Keratinocyte (primary cell): Measurements from ENCODE around the gene BBS7. TPM values are rescaled to one million over a fixed set of nuclear protein-coding genes. Genes with fewer than 3 reads are reported as not detected.

ENCODE experiments used
- DNase-seq: peaks from one replicate; pipeline ENCODE4 v3.0.0-alpha.2; 2011; ENCODE audit warnings: low read depth, missing footprints, low spot score
- FAIRE-seq: peaks from 2 replicates; lab custom pipeline; 2011; peaks lifted over from hg19 to GRCh38; lab: Jason Lieb, UNC
- H2AFZ ChIP-seq: 2 replicates; pipeline ENCODE4 v1.6.0; 2012; ENCODE audit warnings: low read length, control low read depth, inconsistent platforms; ENCODE audit not compliant: control insufficient read depth
- H3K27ac ChIP-seq: 2 replicates; pipeline ENCODE4 v1.5.1; 2011; ENCODE audit warnings: low read length; ENCODE audit not compliant: control insufficient read depth, insufficient read depth
- H3K27me3 ChIP-seq: 3 replicates; pipeline ENCODE4 v1.6.0; 2011; ENCODE audit warnings: low read length; ENCODE audit not compliant: control insufficient read depth, insufficient read depth; ENCODE audit errors: extremely low read depth
- H3K36me3 ChIP-seq, 2 experiments: 2 replicates in 1 of 2; 3 replicates in 1 of 2; pipeline ENCODE4 v1.5.1; 2011; ENCODE audit warnings: low read length in 2 of 2, mild to moderate bottlenecking in 1 of 2; ENCODE audit not compliant: control insufficient read depth in 2 of 2, insufficient read depth in 2 of 2; ENCODE audit errors: extremely low read depth in 1 of 2
- H3K4me1 ChIP-seq: 3 replicates; pipeline ENCODE4 v1.5.1; 2011; ENCODE audit warnings: low read length; ENCODE audit not compliant: control insufficient read depth, insufficient read depth; ENCODE audit errors: extremely low read depth
- H3K4me2 ChIP-seq: 3 replicates; pipeline ENCODE4 v1.6.0; 2011; ENCODE audit warnings: low read depth, low read length; ENCODE audit not compliant: control insufficient read depth, insufficient read depth; ENCODE audit errors: extremely low read depth
- H3K4me3 ChIP-seq, 3 experiments: fragments of 200-600 bp in 1 of 3; sonication (generic) in 1 of 3; 2 replicates in 2 of 3; 3 replicates in 1 of 3; pipeline ENCODE4 v1.5.1; 2011 to 2016; ENCODE audit warnings: low read length in 3 of 3, mild to moderate bottlenecking in 3 of 3, control low read depth in 2 of 3, inconsistent platforms in 1 of 3, low read depth in 1 of 3, mixed read lengths in 1 of 3, mixed run types in 1 of 3, moderate library complexity in 1 of 3; ENCODE audit not compliant: control insufficient read depth in 2 of 3, insufficient read depth in 2 of 3; ENCODE audit errors: extremely low read depth in 1 of 3
- H3K79me2 ChIP-seq: 2 replicates; pipeline ENCODE4 v1.6.0; 2012; ENCODE audit warnings: low read length; ENCODE audit not compliant: control insufficient read depth, insufficient read depth
- H3K9ac ChIP-seq: 3 replicates; pipeline ENCODE4 v1.6.0; 2011; ENCODE audit warnings: low read length; ENCODE audit not compliant: control insufficient read depth, insufficient read depth; ENCODE audit errors: extremely low read depth
- H3K9me1 ChIP-seq: 3 replicates; pipeline ENCODE4 v1.6.0; 2011; ENCODE audit warnings: low read length; ENCODE audit not compliant: control insufficient read depth, insufficient read depth; ENCODE audit errors: extremely low read depth
- H3K9me3 ChIP-seq: 2 replicates; pipeline ENCODE4 v1.5.1; 2012; ENCODE audit warnings: low read depth, low read length; ENCODE audit not compliant: control insufficient read depth
- H4K20me1 ChIP-seq: 3 replicates; pipeline ENCODE4 v1.6.0; 2011; ENCODE audit warnings: low read length; ENCODE audit not compliant: control insufficient read depth, insufficient read depth; ENCODE audit errors: extremely low read depth
- EZH2 ChIP-seq: IDR thresholded peaks from one replicate; pipeline ENCODE4 v1.6.1; 2012; ENCODE audit warnings: inconsistent platforms, mild to moderate bottlenecking, low read length, moderate library complexity
- dilution Hi-C: fragments of 300-500 bp; cut with MboI; formaldehyde crosslinking; loops from one replicate; pipeline ENCODE4 v1.7.0; 2020; ENCODE audit warnings: low sequenced_read_pairs; ENCODE audit not compliant: extremely low pct_ligation_motif_present
- polyA plus RNA-seq, 5 experiments: library from polyadenylated mRNA; depleted of rRNA in 3 of 5; stranded (reverse) in 3 of 5; stranded (forward) in 1 of 5; unstranded in 1 of 5; fragments of >200 nt; gene quantifications; 1 replicate in 1 of 5; 2 replicates in 3 of 5; 3 replicates in 1 of 5; pipeline versions ENCODE4 v1.2.1 to v1.2.3, GENCODE V29; 2011 to 2012; ENCODE audit warnings: missing spikeins in 2 of 5, low read depth in 1 of 5, low replicate concordance in 1 of 5
- TF ChIP-seq, protein P1 (sequence below), 3 experiments: IDR thresholded peaks in 1 of 3; conservative IDR thresholded peaks in 1 of 3; optimal IDR thresholded peaks in 1 of 3; 2 replicates in 2 of 3; 3 replicates in 1 of 3; pipeline versions ENCODE3 to v1.5.1; 2011; ENCODE audit warnings: low read length in 3 of 3, mild to moderate bottlenecking in 3 of 3, moderate library complexity in 2 of 3, control low read depth in 1 of 3, inconsistent platforms in 1 of 3; ENCODE audit not compliant: insufficient read depth in 2 of 3; ENCODE audit errors: extremely low read depth in 1 of 3

Gene BBS7
- polyA plus RNA-seq, 1 donor (not counting 4 experiments of a cell fraction or from before 2014, with no cell fraction given) = 34.8 TPM

DNA sequence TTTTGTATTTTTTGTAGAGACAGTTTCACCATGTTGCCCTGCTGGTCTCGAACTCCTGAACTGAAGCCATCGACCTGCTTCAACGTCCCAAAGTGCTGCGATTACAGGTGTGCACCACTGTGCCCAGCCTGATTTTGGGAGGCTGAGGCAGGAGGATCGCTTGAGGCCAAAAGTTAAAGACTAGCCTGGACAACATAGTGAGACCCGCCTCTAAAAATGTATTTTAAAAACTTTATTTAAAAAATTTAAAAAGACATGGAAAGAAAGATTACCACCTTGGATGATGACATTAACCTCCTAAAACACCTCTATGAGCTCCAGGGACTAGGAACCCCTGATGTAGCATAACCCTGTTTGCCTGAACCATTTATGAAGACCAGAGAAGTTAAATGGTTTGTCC, 5.8 kb upstream of the BBS7 start:
- DNase-seq (no peak), FAIRE-seq (no peak)
- Histone ChIP-seq H3K4me3 (no peak overlapping the region), H3K27me3 (peaks cover under 1% of the 10 kb centered on the region), H3K4me2 (no peak overlapping the region), H3K9ac (no peak overlapping the region), H3K4me1 (no peaks in the 10 kb centered on the region), H4K20me1 (no peaks in the 10 kb centered on the region), H3K9me3 (no peaks in the 10 kb centered on the region), H3K36me3 (no peaks in the 10 kb centered on the region), H3K9me1 (no peaks in the 10 kb centered on the region), H3K79me2 (no peaks in the 10 kb centered on the region), H2AFZ (no peak overlapping the region), H3K27ac (no peak overlapping the region)
- TF ChIP-seq EZH2 = no peak
- TF ChIP-seq, protein P1, sequence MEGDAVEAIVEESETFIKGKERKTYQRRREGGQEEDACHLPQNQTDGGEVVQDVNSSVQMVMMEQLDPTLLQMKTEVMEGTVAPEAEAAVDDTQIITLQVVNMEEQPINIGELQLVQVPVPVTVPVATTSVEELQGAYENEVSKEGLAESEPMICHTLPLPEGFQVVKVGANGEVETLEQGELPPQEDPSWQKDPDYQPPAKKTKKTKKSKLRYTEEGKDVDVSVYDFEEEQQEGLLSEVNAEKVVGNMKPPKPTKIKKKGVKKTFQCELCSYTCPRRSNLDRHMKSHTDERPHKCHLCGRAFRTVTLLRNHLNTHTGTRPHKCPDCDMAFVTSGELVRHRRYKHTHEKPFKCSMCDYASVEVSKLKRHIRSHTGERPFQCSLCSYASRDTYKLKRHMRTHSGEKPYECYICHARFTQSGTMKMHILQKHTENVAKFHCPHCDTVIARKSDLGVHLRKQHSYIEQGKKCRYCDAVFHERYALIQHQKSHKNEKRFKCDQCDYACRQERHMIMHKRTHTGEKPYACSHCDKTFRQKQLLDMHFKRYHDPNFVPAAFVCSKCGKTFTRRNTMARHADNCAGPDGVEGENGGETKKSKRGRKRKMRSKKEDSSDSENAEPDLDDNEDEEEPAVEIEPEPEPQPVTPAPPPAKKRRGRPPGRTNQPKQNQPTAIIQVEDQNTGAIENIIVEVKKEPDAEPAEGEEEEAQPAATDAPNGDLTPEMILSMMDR (optimal IDR thresholded peaks at IDR 0.05 in 1 of 3, IDR thresholded peaks at IDR 0.05 in 1 of 3, conservative IDR thresholded peaks at IDR 0.05 in 1 of 3; ENCODE audit: extremely low read depth in 1 of 3, insufficient read depth in 2 of 3, low read length in 3 of 3) = no peak
- dilution Hi-C loops = no loop called here

DNA sequence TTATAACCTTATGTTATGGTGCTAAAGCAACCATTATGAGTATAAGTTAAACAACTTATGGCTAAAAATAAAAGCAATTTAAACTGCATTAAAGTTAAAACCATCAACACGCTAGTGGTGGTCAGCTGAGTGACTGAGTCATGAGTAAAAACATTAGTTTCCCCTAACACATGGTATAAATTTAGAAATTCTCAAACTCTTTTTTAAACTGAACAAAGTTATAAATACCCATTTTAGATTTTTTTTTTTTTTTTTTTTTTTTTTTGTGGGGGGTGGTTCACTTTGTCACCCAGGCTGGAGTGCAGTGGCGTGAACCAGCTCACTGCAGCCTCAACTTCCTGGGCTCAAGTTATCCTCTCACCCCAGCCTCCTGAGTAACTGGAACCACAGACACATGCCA, 5.4 kb upstream of the BBS7 start:
- Histone ChIP-seq H3K36me3 (no peaks in the 10 kb centered on the region), H3K4me2 (no peak overlapping the region), H4K20me1 (no peaks in the 10 kb centered on the region), H3K4me1 (no peaks in the 10 kb centered on the region), H3K27me3 (no peaks in the 10 kb centered on the region), H3K9me3 (no peaks in the 10 kb centered on the region), H3K27ac (no peak overlapping the region), H3K4me3 (no peak overlapping the region), H3K9me1 (no peaks in the 10 kb centered on the region), H3K79me2 (no peaks in the 10 kb centered on the region), H3K9ac (no peak overlapping the region), H2AFZ (no peak overlapping the region)
- FAIRE-seq (no peak), DNase-seq (no peak)
- TF ChIP-seq, protein P1 (optimal IDR thresholded peaks at IDR 0.05 in 1 of 3, IDR thresholded peaks at IDR 0.05 in 1 of 3, conservative IDR thresholded peaks at IDR 0.05 in 1 of 3; ENCODE audit: extremely low read depth in 1 of 3, insufficient read depth in 2 of 3, low read length in 3 of 3) = no peak
- no peak for TF ChIP-seq EZH2
- dilution Hi-C loops = no loop called here
